Thoracic aorta (tissue), 2 donors: Measurements from ENCODE around the gene JAKMIP3. TPM values are rescaled to one million over a fixed set of nuclear protein-coding genes. Genes with fewer than 3 reads are reported as not detected.

Experiments used
- ATAC-seq: fragments of 150-250 bp; one replicate; pipeline ENCODE4 v1.8.0; 2017; ENCODE audit warnings: low read depth; ENCODE audit not compliant: insufficient number of reproducible peaks, low FRiP score
- DNase-seq: peaks from one replicate; pipeline ENCODE4 v3.0.0-alpha.2; 2020; ENCODE audit warnings: low spot score
- H3K27ac ChIP-seq, 2 donors: fragments of 200-600 bp; sonication (generic); 1 replicate in 1 of 2; 2 replicates in 1 of 2; pipeline ENCODE4 v1.5.1; 2016; ENCODE audit warnings: mild to moderate bottlenecking in 2 of 2, moderate library complexity in 2 of 2
- H3K27me3 ChIP-seq: fragments of 200-600 bp; sonication (generic); replicated peaks from 2 replicates; pipeline ENCODE4 v1.6.0; 2016; ENCODE audit warnings: mild to moderate bottlenecking; ENCODE audit not compliant: insufficient read depth
- H3K36me3 ChIP-seq: fragments of 200-600 bp; sonication (generic); one replicate; pipeline ENCODE4 v1.5.1; 2016
- H3K4me1 ChIP-seq, 2 donors: fragments of 200-600 bp; sonication (generic); 1 replicate in 1 of 2; 2 replicates in 1 of 2; pipeline versions ENCODE4 v1.5.1 to v1.6.0; 2016; ENCODE audit warnings: low read depth in 2 of 2, mild to moderate bottlenecking in 1 of 2; ENCODE audit not compliant: control insufficient read depth in 1 of 2
- H3K4me3 ChIP-seq: fragments of 200-600 bp; sonication (generic); 2 replicates; pipeline ENCODE4 v1.5.1; 2016; ENCODE audit warnings: mild to moderate bottlenecking
- H3K9me3 ChIP-seq: fragments of 200-600 bp; sonication (generic); 2 replicates; pipeline ENCODE4 v1.5.1; 2016
- total RNA-seq, 2 donors: library from RNA; depleted of rRNA; stranded (reverse); fragments of >200 nt; gene quantifications; one replicate each; pipeline versions ENCODE4 v1.1.0 to v1.2.3, GENCODE V29; 2016
- TF ChIP-seq, protein P1 (sequence below): fragments of 200-600 bp; sonication (generic); IDR thresholded peaks from one replicate; pipeline ENCODE4 v1.5.1; 2019; ENCODE audit warnings: antibody characterized with exemption

JAKMIP3 gene
- total RNA-seq, 2 donors from 2014 or later: 0.42 to 1.4 TPM

DNA sequence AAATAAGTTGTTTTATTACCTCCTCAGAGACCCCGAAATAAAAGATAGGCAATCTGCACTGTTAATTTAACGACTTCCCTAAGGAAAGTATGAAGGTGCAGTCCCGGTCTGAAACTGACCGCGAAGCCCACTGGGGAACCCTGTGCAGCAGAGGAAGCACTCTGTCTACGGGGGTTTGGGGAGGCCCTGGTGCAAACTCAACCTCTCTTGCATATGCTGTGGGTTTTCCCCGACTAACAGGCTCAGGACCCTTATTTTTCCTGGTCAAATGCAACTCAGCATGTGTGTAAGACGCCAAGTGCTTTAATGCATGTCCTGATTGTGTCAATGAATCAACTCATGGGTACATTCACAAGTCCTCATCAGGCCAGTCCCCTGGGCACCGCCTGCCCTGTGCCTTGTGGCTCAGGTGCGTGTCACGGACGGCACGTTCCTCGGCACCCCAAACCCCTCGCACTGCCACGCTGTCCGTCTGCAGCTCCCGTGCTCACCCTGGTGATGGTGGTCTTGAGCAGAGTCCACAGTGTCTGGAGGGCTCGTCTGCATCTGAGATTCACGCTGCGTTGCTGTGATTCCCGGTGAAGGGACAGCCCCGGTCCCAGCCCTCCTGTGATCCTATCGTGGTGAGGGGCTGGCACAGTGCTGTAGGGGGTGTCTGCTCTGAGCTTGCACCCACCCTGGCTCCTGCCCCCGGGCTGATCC, 33.8 kb downstream of the JAKMIP3 start:
- no peaks in the 10 kb centered on the region for H3K27me3 ChIP-seq
- H3K27ac ChIP-seq: no peak overlapping the region
- H3K9me3 ChIP-seq: no peaks in the 10 kb centered on the region
- no peak overlapping the region for H3K4me3 ChIP-seq
- ATAC-seq (no peak), DNase-seq (no peak)
- H3K36me3 ChIP-seq: no peaks in the 10 kb centered on the region
- TF ChIP-seq, protein P1, sequence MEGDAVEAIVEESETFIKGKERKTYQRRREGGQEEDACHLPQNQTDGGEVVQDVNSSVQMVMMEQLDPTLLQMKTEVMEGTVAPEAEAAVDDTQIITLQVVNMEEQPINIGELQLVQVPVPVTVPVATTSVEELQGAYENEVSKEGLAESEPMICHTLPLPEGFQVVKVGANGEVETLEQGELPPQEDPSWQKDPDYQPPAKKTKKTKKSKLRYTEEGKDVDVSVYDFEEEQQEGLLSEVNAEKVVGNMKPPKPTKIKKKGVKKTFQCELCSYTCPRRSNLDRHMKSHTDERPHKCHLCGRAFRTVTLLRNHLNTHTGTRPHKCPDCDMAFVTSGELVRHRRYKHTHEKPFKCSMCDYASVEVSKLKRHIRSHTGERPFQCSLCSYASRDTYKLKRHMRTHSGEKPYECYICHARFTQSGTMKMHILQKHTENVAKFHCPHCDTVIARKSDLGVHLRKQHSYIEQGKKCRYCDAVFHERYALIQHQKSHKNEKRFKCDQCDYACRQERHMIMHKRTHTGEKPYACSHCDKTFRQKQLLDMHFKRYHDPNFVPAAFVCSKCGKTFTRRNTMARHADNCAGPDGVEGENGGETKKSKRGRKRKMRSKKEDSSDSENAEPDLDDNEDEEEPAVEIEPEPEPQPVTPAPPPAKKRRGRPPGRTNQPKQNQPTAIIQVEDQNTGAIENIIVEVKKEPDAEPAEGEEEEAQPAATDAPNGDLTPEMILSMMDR: no peak
- H3K4me1 ChIP-seq: no peaks in the 10 kb centered on the region

DNA sequence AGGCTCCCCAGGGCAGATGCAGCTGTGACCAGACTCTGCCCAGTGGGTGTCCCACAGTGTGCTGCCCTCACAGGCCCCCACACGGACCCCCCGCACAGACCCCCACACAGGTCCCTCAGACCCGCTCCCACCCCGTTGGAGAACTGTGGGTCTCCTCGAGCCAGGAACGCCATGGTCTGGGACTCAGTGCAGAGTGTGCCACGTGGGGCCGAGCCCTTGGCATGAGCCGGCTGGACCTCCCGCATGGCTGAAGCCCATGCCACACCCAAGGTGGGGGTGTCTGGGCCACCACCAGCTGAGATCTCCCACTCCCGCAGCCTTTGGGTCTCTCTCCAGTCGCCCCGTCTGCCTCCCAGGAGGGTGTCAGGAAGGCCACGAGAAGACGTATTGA, 34.3 kb downstream of the JAKMIP3 start:
- DNase-seq (no peak), ATAC-seq (no peak)
- Histone ChIP-seq H3K36me3 (no peaks in the 10 kb centered on the region), H3K27me3 (no peaks in the 10 kb centered on the region), H3K4me3 (no peak overlapping the region), H3K27ac (no peak overlapping the region), H3K4me1 (no peaks in the 10 kb centered on the region), H3K9me3 (no peaks in the 10 kb centered on the region)
- TF ChIP-seq, protein P1: no peak

DNA sequence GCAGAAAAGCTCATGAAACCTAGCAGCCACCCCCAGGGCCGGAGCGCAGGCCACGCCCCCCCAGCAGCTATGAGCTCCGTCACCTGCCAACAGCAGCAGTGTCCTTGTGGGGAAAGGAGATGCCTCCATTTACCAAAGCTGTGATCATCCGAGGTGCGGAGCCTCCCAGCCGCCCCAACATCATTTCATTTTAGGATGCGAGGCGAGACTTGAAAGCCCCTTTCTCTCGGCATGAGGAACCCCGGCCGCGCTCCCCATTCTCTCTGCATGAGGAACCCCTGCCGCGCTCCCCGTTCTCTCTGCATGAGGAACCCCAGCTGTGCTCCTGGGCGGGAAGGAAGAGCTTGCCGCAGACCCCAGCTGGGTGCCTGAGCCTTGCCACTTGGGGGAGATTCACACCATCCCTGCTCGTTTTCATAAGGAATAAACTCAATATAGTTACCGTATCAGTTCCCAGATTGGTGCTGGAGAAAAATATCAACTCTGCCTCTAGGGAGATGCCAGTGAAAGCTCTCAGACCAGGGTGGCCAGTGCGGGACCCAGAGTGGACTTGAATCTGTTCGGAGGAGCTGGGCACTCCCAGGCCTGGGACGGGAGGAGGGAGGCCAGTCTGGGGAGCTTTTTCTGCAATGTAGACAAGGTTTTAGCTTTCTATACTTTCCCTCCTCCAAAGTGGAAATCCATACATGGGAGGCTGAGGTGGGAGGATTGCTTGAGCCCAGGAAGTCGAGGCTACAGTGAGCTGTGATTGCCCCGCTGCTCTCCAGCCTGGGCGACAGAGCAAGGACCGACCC, 35.0 kb downstream of the JAKMIP3 start:
- Histone ChIP-seq H3K9me3 (no peaks in the 10 kb centered on the region), H3K4me3 (no peak overlapping the region), H3K36me3 (no peaks in the 10 kb centered on the region), H3K27me3 (no peaks in the 10 kb centered on the region), H3K27ac (no peak overlapping the region), H3K4me1 (no peaks in the 10 kb centered on the region)
- DNase-seq: no peak
- ATAC-seq: no peak
- TF ChIP-seq, protein P1: no peak

DNA sequence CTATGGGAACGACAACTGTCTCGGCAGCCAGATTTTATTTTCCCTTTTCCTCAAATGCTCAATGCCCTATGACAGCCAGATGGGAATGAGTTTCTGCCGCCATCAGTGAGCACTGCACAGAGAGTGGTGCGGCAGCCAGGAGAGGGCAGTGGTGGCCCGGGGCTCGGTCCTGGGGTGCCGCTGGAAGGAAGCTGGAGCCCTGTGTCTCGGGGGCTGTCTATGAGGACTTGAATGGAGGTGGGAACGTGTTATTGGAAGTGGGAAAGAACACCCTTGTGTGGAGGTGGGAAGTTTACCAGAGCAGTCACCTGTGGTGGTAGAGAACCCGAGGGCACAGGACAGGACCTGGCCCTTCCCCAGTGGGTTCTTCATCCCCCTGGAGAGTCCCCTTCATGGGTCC, 35.8 kb downstream of the JAKMIP3 start:
- TF ChIP-seq, protein P1: no peak
- H3K9me3 ChIP-seq: no peaks in the 10 kb centered on the region
- H3K27ac ChIP-seq: no peak overlapping the region
- no peaks in the 10 kb centered on the region for H3K27me3 ChIP-seq
- H3K4me3 ChIP-seq: no peak overlapping the region
- no peaks in the 10 kb centered on the region for H3K4me1 ChIP-seq
- no peak for DNase-seq
- no peaks in the 10 kb centered on the region for H3K36me3 ChIP-seq
- no peak for ATAC-seq

DNA sequence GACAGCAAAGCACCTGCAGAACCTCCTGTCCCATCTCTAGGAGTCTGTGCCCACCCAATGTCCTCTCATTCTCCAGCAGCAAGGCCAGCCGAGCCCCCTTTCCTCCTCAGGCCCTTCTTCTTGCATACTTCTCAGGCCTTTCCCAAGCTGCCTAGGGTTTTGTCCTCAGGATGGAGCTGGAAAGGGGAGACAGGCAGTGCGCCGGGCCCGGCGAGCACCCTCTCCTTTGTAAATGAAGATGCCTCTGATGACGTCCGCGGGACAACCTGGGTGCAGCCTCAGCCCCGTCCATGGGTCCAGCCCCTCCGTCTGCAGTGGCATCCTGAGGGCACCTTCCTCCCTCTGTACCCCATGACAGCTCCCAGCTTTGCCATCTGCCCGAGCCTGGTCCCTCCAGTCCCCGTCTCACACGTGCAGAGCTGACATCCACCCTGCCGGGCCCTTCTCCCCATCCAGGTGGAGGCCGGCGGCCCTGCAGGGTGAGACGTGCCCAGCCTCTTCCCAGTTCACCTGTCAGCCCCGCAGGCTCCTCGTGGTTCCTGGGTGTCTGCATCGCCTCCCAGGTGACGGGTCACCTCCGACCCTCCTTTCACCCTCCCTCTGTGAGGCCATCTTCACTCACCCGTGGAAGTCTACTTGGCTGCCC, 36.4 kb downstream of the JAKMIP3 start:
- no peak overlapping the region for H3K27ac ChIP-seq
- H3K4me3 ChIP-seq: no peak overlapping the region
- no peak for ATAC-seq
- no peaks in the 10 kb centered on the region for H3K36me3 ChIP-seq
- no peaks in the 10 kb centered on the region for H3K9me3 ChIP-seq
- TF ChIP-seq, protein P1: no peak
- no peaks in the 10 kb centered on the region for H3K27me3 ChIP-seq
- no peaks in the 10 kb centered on the region for H3K4me1 ChIP-seq
- DNase-seq: no peak
